Activated CD8-positive, alpha-beta memory T cell treated with anti-CD3 and anti-CD28 coated beads for 36 hours (primary cell): ENCODE measurements around the gene SERHL2. TPM values are rescaled to one million over a fixed set of nuclear protein-coding genes. Genes with fewer than 3 reads are reported as not detected.
"Not testable (repeated sequence)": the region's sequence is repeated elsewhere in the genome, so short reads cannot be mapped to it uniquely, and the experiment has no call there.

ENCODE experiments used
- CTCF ChIA-PET: fragments of 350-600 bp; sonication (Branson Sonifier 250); formaldehyde crosslinking; loops from one replicate; lab custom pipeline; 2021; ENCODE audit warnings: antibody characterized with exemption; lab: Charles Lee
- POLR2A ChIA-PET: fragments of 350-600 bp; sonication (Branson Sonifier 250); formaldehyde crosslinking; loops from one replicate; lab custom pipeline; 2021; ENCODE audit warnings: antibody characterized with exemption; lab: Charles Lee
- total RNA-seq, 2 experiments: library from RNA; stranded (reverse); gene quantifications; one replicate each; pipeline ENCODE4 v1.2.3, GENCODE V29; 2021

The SERHL2 gene
- total RNA-seq, 2 experiments from 2014 or later: 1.3 to 2.3 TPM

GRCh38 chr22:42563943-42564342, 10.2 kb downstream of the SERHL2 start:
- CTCF ChIA-PET: not testable (repeated sequence)

GRCh38 chr22:42564699-42565098, 10.9 kb downstream of the SERHL2 start:
- POLR2A ChIA-PET: interaction anchor here (0.6 kb wide), 1 partner anchor 1283 kb away, joined by 3 read pairs; no protein-coding TSS in a partner anchor
- CTCF ChIA-PET: no interaction called here

More at GRCh38 chr22:42563943-42564342, 10.2 kb downstream of the SERHL2 start:
- POLR2A ChIA-PET: not testable (repeated sequence)

- POLR2A ChIA-PET: no interaction called here
Observed at GRCh38 chr22:42565956-42566355, 12.2 kb downstream of the SERHL2 start.

GRCh38 chr22:42567950-42568349, 14.2 kb downstream of the SERHL2 start:
- POLR2A ChIA-PET, CTCF ChIA-PET: not testable (repeated sequence)

More at GRCh38 chr22:42565956-42566355, 12.2 kb downstream of the SERHL2 start:
- CTCF ChIA-PET: no interaction called here

GRCh38 chr22:42570580-42570979, 16.8 kb downstream of the SERHL2 start:
- CTCF ChIA-PET, POLR2A ChIA-PET: not testable (repeated sequence)

DNA sequence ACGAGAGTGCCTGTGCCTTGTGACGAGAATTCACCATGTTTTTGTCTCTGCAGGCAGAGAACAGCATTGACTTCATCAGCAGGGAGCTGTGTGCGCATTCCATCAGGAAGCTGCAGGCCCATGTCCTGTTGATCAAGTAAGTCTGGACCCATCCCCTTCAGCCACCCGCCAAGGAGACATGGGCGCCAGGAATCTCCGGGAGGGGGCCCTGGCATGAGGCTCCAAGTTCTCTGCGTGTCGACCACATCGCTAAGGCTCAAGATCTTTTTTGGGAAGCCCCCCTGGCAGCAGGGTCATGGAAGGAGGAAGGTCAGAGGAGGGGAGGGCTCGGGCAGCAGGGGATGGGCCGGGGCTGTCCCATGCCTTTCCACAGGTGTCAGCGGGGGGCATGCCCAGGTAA, 17.3 kb downstream of the SERHL2 start:
- CTCF ChIA-PET, POLR2A ChIA-PET: not testable (repeated sequence)

DNA sequence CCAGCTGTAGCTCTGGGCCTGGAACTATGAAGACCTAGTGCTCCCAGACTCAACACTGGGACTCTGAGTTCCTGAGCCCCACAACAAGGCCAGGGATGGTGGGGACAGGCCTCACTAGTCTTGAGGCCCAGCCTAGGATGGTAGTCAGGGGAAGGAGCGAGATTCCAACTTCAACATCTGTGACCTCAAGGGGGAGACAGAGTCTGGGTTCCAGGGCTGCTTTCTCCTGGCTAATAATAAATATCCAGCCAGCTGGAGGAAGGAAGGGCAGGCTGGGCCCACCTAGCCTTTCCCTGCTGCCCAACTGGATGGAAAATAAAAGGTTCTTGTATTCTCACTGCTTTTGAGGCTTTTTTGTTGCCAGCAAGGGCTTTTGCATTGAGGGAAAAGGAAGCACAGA, 20.3 kb downstream of the SERHL2 start:
- CTCF ChIA-PET: not testable (repeated sequence)

DNA sequence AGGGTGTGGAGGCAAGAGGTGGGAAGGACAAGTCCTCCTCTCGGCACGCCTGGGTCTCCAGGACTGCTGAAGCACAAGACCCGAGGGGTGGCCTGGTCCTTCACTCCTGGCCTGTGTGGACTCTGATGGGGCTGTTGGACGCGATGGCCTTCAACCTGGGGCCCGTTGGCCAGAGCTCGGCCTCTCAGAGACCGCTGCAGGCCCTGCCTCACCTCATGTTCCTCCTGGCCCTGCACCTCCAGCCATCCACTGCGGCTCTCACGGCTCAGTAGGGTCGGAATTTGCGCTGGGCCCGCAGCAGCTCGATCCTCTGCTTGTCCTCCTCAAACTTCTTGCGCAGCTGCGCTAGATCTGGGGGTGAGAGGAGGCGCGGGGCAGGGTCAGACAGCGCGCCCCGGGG, 20.7 kb downstream of the SERHL2 start:
- CTCF ChIA-PET, POLR2A ChIA-PET: not testable (repeated sequence)

More for the DNA sequence above, 20.3 kb downstream of the SERHL2 start:
- POLR2A ChIA-PET: not testable (repeated sequence)

GRCh38 chr22:42575996-42576574, 22.3 kb downstream of the SERHL2 start:
- CTCF ChIA-PET, POLR2A ChIA-PET: not testable (repeated sequence)

- POLR2A ChIA-PET: not testable (repeated sequence)
- CTCF ChIA-PET: interaction anchor here (0.7 kb wide), 1 partner anchor 17 kb away, joined by 3 read pairs; no protein-coding TSS in a partner anchor
Observed at GRCh38 chr22:42577141-42577540, 23.4 kb downstream of the SERHL2 start.

GRCh38 chr22:42577623-42578240, 24.0 kb downstream of the SERHL2 start:
- POLR2A ChIA-PET: no interaction called here
- CTCF ChIA-PET: interaction anchor here (0.7 kb wide), 1 partner anchor 17 kb away, joined by 3 read pairs; no protein-coding TSS in a partner anchor

DNA sequence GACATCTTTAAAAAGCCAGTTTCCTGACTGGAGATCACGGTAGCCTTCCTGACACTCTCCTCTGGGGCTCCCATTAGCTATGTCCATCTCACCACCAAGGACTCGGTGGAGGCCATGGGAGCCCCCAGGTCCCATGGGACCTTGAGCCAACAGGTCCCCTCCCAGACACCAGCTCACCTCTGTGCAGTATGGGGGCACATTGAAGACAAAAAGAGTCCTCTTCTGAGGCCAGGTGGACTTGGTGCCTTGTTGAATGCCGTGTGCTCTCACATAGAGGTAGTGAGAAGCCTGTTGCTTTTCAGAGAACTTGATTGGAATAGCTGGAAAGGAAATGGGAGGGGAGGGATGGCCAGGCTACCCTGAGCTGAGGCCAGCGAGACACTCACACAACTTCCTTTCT, 26.3 kb downstream of the SERHL2 start:
- POLR2A ChIA-PET, CTCF ChIA-PET: not testable (repeated sequence)

DNA sequence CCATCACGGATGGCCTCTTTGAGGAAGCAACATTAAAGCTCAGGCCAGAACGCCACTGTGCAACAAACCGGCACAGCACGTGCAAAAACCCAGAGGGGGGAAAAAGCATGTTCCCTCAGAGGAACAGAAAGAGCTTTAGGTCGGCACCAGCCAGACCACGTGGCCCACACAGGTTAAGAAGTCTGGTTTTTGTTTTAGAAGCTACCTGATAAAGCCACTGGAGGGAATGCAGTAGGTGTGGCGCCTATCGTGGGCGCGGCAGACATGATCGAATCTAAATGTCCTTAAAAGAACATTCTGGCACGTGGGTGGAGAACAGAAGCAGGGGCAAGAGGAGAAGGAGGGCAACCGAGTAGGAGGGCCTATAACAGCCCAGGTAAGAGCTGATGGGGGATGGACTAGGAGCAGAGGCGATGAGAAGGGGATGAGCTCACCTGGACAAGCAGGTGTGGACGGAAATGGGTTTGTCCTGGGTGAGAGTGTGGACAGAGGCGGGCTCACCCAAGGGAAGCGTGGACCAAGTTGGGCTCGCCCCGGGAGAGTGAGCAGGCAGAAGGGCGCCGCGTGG, 27.5 kb downstream of the SERHL2 start:
- CTCF ChIA-PET: interaction anchor here (1.4 kb wide), 1 partner anchor 40 kb away, joined by 3 read pairs; no protein-coding TSS in a partner anchor
- POLR2A ChIA-PET: interaction anchor here (1.1 to 2.1 kb wide), 2 partner anchors 10 to 33 kb away, joined by 3 to 11 read pairs; partner anchors contain the start of gene POLDIP3

DNA sequence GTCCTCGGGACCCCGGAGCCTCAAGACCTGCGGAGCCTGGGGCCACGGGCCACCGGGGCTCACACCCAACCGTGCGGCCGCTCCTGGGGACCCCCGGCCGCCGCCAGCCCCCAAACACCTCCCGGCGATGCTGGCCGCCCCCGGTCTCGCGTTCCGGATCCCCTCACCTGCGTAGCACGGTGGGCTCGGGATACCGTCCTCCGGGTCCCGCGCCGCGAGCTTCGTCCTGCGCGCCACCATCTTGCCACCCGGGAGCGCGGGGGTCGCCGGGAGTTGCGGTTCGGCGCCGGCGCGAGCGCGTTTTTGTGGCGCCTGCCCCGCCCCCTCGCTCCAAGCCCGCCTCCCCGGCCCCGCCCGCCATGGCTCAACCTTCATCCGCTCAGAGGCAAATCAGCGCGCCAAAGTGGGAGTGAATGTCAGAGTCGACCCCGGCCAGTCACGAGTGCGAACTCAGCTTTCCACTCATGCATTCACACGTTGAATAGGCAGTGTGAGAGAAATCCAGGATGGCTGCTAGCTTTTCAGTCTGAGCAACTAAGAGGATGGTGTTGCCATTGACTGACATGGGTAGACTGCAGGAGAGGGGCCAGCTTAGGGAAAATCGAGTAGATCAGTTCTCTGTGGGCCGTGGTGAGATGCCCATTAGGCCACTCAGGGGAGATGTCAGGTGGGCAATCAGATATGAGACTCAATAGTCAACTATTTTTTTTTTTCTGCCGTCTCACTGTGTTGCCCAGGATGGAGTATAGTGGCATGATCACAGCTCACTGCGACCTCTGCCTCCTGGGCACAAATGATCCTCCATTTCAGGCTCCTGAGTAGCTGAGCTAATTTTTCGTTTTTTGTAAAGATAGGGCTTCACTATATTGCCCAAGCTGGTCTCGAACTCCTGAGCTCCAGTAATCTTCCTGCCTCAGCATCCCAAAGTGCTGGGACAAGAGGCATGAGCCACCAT, 28.3 kb downstream of the SERHL2 start:
- POLR2A ChIA-PET: interaction anchor here (0.6 to 2.1 kb wide), 5 partner anchors 10 to 518 kb away, joined by 3 to 11 read pairs (median 3); partner anchors contain the start of gene POLDIP3
- CTCF ChIA-PET: interaction anchor here (1.4 kb wide), 1 partner anchor 39 kb away, joined by 3 read pairs; no protein-coding TSS in a partner anchor

DNA sequence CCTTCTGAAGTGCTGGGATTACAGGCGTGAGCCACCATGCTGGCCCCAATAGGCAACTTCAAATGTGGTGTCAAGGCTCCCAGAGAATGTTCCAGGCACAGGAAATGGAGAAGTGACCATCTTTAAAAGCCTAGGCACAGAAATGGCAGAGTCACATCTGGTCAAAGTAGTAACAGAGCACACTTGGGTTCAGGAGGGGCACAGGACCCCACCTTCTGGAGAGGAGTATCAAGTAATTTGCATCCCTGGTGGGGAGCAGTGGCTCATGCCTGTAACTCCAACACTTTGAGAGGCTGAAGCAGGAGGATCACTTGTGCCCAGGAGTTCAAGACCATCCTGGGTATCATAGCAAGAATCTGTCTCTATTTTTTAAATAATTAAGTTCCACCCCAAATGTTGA, 29.2 kb downstream of the SERHL2 start:
- ChIA-PET CTCF (interaction anchor here (0.6 kb wide), 1 partner anchor 414 kb away, joined by 3 read pairs; no protein-coding TSS in a partner anchor), POLR2A (interaction anchor here (0.7 to 2.1 kb wide), 2 partner anchors 31 to 316 kb away, joined by 4 to 11 read pairs; partner anchors contain the start of gene POLDIP3)

DNA sequence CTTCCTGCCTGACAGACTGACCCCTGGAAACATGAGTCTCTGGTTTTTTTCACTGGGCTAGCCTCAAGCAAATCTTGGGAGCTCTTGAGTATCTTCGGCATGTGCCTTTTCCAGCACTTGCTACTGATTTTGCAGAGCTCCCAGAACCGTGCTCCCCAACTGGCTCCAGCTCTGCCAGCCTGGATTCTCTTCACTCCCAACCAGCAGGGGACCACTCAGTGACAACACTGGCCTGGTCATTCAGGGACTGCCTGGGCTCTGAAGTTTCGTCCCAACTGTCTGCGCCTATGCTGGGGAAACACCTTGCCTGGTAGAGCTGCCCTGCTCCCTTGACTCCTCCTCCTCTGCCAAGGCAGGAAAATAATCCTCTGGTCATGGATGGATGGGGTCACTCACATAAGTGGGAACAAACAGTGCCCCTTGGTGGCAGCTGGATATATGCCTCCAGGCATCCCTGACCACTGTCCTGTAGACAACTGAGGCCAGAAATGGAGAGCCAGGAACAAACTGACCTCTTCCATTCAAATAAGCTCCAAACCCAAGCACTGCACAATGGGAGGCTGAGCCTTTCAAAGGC, 30.7 kb downstream of the SERHL2 start:
- ChIA-PET CTCF (interaction anchor here (1.0 kb wide), 1 partner anchor 467 kb away, joined by 3 read pairs; no protein-coding TSS in a partner anchor), POLR2A (no interaction called here)

DNA sequence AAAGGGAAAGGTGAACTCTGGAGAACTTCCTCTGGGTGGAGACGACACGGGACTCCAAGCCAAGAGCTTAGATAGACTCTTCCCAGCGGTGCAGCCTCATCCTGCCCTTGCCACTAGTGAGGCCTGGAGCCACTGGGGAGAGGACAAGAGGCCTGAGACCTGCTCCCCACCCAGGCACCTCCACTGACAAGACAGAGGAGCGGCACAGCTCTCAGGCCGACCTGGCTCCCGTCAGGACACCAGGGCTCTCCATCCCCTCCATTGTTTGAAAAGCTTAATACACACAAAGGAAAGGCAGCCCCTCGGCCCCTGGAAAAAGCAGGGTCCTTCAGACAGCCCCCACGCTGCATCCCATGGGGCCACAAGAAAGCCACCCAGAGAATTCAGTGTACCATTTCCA, 31.3 kb downstream of the SERHL2 start:
- POLR2A ChIA-PET: no interaction called here

DNA sequence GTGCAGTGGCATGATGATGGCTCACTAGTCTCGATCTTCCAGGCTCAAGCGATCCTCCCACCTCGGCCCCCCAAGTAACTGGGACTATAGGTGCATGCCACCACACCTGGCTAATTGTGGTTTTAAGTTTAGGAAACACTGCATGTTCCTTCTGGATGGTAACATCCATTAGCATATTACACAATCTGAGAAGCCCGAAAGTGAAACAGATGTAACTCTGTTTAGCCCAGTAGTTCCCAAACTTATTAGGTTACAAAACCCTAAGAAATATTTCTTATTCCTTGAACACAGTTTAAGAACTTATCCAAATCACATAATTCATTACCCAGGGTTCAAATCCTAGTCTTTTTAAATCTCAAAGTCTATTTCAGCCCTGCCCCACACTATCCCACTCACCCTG, 32.6 kb downstream of the SERHL2 start:
- CTCF ChIA-PET: no interaction called here
- POLR2A ChIA-PET: no interaction called here

More for the DNA sequence above, 31.3 kb downstream of the SERHL2 start:
- CTCF ChIA-PET: interaction anchor here (1.0 kb wide), 1 partner anchor 468 kb away, joined by 3 read pairs; no protein-coding TSS in a partner anchor
